ENCODE results near the gene GJD3.

The GJD3 gene

GRCh38 chr17:40354221-40355122 is 10.1 kb downstream of the GJD3 start:
- no peaks in the 10 kb centered on the region for H3K9me2 ChIP-seq (replicated peaks; ENCODE audit: low read depth, low read length)
- no peaks in the 10 kb centered on the region for H3K9me3 ChIP-seq (ENCODE audit: insufficient read depth, low read depth, low read length)
- H4K20me1 ChIP-seq (ENCODE audit: insufficient read depth, low read length, poor library complexity, severe bottlenecking), result no peaks in the 10 kb centered on the region
- TF ChIP-seq EZH2phosphoT487 (IDR thresholded peaks at IDR 0.05; ENCODE audit: borderline replicate concordance) (no peak), CTCF (conservative IDR thresholded peaks at IDR 0.05; ENCODE audit: low read length) (no peak)
- H3K27me3 ChIP-seq (ENCODE audit: insufficient read depth, low read length, poor library complexity, severe bottlenecking), result no peaks in the 10 kb centered on the region
- H3K79me2 ChIP-seq (ENCODE audit: insufficient read depth, low read length), result peaks cover 2% of the 10 kb centered on the region; the same call in 1 of the 2 replicates
- no peak overlapping the region for H2AFZ ChIP-seq (ENCODE audit: low read length)
- H3K4me1 ChIP-seq (ENCODE audit: insufficient read depth, low read length, poor library complexity, severe bottlenecking), result no peaks in the 10 kb centered on the region
- H3K36me3 ChIP-seq (ENCODE audit: insufficient read depth, low read length), result peaks cover 41% of the 10 kb centered on the region; the same call in 1 of the 2 replicates
- peak overlapping the region; percentile 12 for H3K9ac ChIP-seq (ENCODE audit: low read depth, low read length, poor library complexity, severe bottlenecking)
- H3K4me2 ChIP-seq (ENCODE audit: low read depth, low read length, poor library complexity, severe bottlenecking), result no peak overlapping the region
- H3F3A ChIP-seq (ENCODE audit: low read depth), result no peaks in the 10 kb centered on the region
- no peak overlapping the region for H3K4me3 ChIP-seq (ENCODE audit: low read length, poor library complexity, severe bottlenecking)

DNA sequence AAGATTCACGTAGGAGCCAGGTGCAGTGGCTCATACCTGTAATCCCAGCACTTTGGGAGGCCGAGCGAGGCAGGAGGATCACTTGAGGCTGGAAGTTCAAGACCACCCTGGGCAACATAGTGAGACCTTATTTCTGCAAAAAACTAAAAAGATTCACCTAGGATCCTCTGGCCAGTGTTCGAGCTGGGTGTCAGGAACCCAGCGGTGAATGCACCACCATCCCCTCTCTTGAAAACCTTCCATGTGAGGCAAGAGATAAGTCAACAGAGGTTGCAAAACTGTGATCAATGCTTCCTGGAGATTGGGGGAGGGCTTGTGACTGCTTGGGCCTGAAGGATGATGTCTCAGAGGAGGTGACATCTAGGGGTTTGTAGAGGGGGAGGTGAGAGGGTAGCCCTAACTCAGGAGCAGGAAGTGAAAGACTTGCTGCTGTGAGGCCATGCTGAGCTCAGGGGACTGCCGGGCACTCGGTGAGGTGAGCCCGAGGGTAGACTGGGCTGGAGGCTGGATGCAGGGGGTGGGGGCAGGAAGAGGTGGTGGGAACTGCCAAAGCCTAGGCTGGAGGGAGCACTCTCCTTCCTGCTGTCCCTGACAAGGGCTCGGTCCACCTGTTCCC is 11.7 kb downstream of the GJD3 start:
- Histone ChIP-seq H3K79me2 (ENCODE audit: insufficient read depth, low read length) (peaks cover 18% of the 10 kb centered on the region; the same call in 1 of the 2 replicates), H3K27me3 (ENCODE audit: insufficient read depth, low read length, poor library complexity, severe bottlenecking) (no peaks in the 10 kb centered on the region), H3K4me2 (ENCODE audit: low read depth, low read length, poor library complexity, severe bottlenecking) (no peak overlapping the region), H3K4me3 (ENCODE audit: low read length, poor library complexity, severe bottlenecking) (no peak overlapping the region), H3K9ac (ENCODE audit: low read depth, low read length, poor library complexity, severe bottlenecking) (no peak overlapping the region), H3K9me3 (ENCODE audit: insufficient read depth, low read depth, low read length) (no peaks in the 10 kb centered on the region), H3K36me3 (ENCODE audit: insufficient read depth, low read length) (peaks cover 49% of the 10 kb centered on the region; the same call in 1 of the 2 replicates), H2AFZ (ENCODE audit: low read length) (no peak overlapping the region), H3K4me1 (ENCODE audit: insufficient read depth, low read length, poor library complexity, severe bottlenecking) (peaks cover 7% of the 10 kb centered on the region), H4K20me1 (ENCODE audit: insufficient read depth, low read length, poor library complexity, severe bottlenecking) (no peaks in the 10 kb centered on the region), H3K9me2 (replicated peaks; ENCODE audit: low read depth, low read length) (no peaks in the 10 kb centered on the region), H3F3A (ENCODE audit: low read depth) (no peaks in the 10 kb centered on the region)
- no peak for TF ChIP-seq EZH2phosphoT487 (IDR thresholded peaks at IDR 0.05; ENCODE audit: borderline replicate concordance)
- TF ChIP-seq CTCF (conservative IDR thresholded peaks at IDR 0.05; ENCODE audit: low read length), result no peak

DNA sequence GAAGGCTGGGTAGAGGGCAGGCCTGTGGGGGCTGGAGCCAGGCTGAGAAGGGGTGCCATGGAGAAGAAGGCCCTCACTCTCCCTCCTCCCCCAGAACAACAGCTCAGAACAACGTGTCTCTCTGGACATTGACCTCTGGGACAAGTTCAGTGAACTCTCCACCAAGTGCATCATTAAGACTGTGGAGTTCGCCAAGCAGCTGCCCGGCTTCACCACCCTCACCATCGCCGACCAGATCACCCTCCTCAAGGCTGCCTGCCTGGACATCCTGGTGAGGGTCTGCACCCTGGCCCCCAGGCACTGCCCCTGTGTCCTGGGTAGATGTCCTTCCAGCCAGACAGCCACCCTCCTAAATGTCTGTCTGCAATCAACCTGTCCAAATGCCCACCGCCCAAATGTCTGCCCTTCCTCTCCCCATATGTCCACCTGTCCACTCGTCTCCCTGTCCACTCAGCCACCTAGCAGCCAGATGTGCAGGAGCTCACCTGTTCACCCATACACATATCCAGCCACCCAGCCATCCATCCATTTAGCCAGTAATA is 12.2 kb downstream of the GJD3 start:
- no peaks in the 10 kb centered on the region for H3F3A ChIP-seq (ENCODE audit: low read depth)
- H3K79me2 ChIP-seq (ENCODE audit: insufficient read depth, low read length), result peaks cover 24% of the 10 kb centered on the region
- H3K9me3 ChIP-seq (ENCODE audit: insufficient read depth, low read depth, low read length), result no peaks in the 10 kb centered on the region
- no peak overlapping the region for H2AFZ ChIP-seq (ENCODE audit: low read length)
- H3K4me3 ChIP-seq (ENCODE audit: low read length, poor library complexity, severe bottlenecking), result no peak overlapping the region
- H3K36me3 ChIP-seq (ENCODE audit: insufficient read depth, low read length), result peaks cover 49% of the 10 kb centered on the region; the same call in 1 of the 2 replicates
- H3K4me2 ChIP-seq (ENCODE audit: low read depth, low read length, poor library complexity, severe bottlenecking), result no peak overlapping the region
- peaks cover 12% of the 10 kb centered on the region for H3K4me1 ChIP-seq (ENCODE audit: insufficient read depth, low read length, poor library complexity, severe bottlenecking)
- H4K20me1 ChIP-seq (ENCODE audit: insufficient read depth, low read length, poor library complexity, severe bottlenecking), result no peaks in the 10 kb centered on the region
- H3K9ac ChIP-seq (ENCODE audit: low read depth, low read length, poor library complexity, severe bottlenecking), result no peak overlapping the region
- no peak for TF ChIP-seq EZH2phosphoT487 (IDR thresholded peaks at IDR 0.05; ENCODE audit: borderline replicate concordance)
- no peak for TF ChIP-seq CTCF (conservative IDR thresholded peaks at IDR 0.05; ENCODE audit: low read length)
- no peaks in the 10 kb centered on the region for H3K27me3 ChIP-seq (ENCODE audit: insufficient read depth, low read length, poor library complexity, severe bottlenecking)
- no peaks in the 10 kb centered on the region for H3K9me2 ChIP-seq (replicated peaks; ENCODE audit: low read depth, low read length)
